ENCODE data around the gene GFM2. TPM values are rescaled to one million over a fixed set of nuclear protein-coding genes. Genes with fewer than 3 reads are reported as not detected.

The GFM2 gene
- polyA plus RNA-seq, 1 of the 3 experiments (the other 2 are of a cell fraction), result 29.5 TPM

DNA sequence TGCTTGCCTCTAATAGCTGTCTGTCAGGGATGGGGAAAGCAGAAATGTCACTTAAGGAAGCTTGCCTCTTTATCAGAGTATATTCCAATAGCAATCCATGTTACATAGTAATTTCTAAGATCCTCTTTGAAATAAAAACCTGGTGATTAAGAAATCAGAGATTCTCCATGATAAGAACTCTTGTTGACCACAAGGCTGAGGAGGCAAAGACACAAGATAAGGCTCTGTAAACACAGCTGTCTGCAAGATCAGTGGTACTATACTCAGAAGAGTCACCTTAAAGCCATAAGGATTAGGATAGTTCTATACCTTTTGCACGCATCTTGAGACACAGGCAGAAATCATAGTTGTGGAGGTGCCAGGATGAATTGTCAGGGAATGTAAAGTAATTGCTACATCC lies 41.6 kb downstream of the GFM2 start:
- H4K20me1 ChIP-seq (ENCODE audit: insufficient read depth), result no peaks in the 10 kb centered on the region
- H3K79me2 ChIP-seq (ENCODE audit: insufficient read depth), result no peaks in the 10 kb centered on the region
- H2AFZ ChIP-seq (ENCODE audit: low read depth), result no peak overlapping the region
- TF ChIP-seq, protein P1, sequence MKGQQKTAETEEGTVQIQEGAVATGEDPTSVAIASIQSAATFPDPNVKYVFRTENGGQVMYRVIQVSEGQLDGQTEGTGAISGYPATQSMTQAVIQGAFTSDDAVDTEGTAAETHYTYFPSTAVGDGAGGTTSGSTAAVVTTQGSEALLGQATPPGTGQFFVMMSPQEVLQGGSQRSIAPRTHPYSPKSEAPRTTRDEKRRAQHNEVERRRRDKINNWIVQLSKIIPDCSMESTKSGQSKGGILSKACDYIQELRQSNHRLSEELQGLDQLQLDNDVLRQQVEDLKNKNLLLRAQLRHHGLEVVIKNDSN (IDR thresholded peaks at IDR 0.05; ENCODE audit: borderline replicate concordance, low read depth), result no peak
- TF ChIP-seq RCOR1 (IDR thresholded peaks at IDR 0.05; ENCODE audit: low read length), result no peak
- no peak for TF ChIP-seq NFIC (IDR thresholded peaks at IDR 0.05; ENCODE audit: borderline replicate concordance)
- no peak for TF ChIP-seq EP300 (IDR thresholded peaks at IDR 0.05; ENCODE audit: borderline replicate concordance in 1 of 2, low read depth in 1 of 2, low read length in 1 of 2)
- TF ChIP-seq, protein P2, sequence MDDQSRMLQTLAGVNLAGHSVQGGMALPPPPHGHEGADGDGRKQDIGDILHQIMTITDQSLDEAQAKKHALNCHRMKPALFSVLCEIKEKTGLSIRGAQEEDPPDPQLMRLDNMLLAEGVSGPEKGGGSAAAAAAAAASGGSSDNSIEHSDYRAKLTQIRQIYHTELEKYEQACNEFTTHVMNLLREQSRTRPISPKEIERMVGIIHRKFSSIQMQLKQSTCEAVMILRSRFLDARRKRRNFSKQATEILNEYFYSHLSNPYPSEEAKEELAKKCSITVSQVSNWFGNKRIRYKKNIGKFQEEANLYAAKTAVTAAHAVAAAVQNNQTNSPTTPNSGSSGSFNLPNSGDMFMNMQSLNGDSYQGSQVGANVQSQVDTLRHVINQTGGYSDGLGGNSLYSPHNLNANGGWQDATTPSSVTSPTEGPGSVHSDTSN (IDR thresholded peaks at IDR 0.05), result no peak
- no peak for TF ChIP-seq SMC3 (IDR thresholded peaks at IDR 0.05; ENCODE audit: low read depth, low read length)
- TF ChIP-seq, protein P3, sequence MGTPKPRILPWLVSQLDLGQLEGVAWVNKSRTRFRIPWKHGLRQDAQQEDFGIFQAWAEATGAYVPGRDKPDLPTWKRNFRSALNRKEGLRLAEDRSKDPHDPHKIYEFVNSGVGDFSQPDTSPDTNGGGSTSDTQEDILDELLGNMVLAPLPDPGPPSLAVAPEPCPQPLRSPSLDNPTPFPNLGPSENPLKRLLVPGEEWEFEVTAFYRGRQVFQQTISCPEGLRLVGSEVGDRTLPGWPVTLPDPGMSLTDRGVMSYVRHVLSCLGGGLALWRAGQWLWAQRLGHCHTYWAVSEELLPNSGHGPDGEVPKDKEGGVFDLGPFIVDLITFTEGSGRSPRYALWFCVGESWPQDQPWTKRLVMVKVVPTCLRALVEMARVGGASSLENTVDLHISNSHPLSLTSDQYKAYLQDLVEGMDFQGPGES (IDR thresholded peaks at IDR 0.05; ENCODE audit: low read depth, low read length), result no peak
- TF ChIP-seq RAD21 (IDR thresholded peaks at IDR 0.05; ENCODE audit: low read length), result no peak
- no peak for TF ChIP-seq MEF2A (IDR thresholded peaks at IDR 0.05; ENCODE audit: borderline replicate concordance, low read depth)
- TF ChIP-seq MXI1 (IDR thresholded peaks at IDR 0.05; ENCODE audit: low read depth, low read length), result no peak
- TF ChIP-seq, protein P4, sequence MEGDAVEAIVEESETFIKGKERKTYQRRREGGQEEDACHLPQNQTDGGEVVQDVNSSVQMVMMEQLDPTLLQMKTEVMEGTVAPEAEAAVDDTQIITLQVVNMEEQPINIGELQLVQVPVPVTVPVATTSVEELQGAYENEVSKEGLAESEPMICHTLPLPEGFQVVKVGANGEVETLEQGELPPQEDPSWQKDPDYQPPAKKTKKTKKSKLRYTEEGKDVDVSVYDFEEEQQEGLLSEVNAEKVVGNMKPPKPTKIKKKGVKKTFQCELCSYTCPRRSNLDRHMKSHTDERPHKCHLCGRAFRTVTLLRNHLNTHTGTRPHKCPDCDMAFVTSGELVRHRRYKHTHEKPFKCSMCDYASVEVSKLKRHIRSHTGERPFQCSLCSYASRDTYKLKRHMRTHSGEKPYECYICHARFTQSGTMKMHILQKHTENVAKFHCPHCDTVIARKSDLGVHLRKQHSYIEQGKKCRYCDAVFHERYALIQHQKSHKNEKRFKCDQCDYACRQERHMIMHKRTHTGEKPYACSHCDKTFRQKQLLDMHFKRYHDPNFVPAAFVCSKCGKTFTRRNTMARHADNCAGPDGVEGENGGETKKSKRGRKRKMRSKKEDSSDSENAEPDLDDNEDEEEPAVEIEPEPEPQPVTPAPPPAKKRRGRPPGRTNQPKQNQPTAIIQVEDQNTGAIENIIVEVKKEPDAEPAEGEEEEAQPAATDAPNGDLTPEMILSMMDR (IDR thresholded peaks at IDR 0.05), result no peak
- TF ChIP-seq EZH2phosphoT487 (IDR thresholded peaks at IDR 0.05; ENCODE audit: borderline replicate concordance, low read depth), result no peak
- no peak for TF ChIP-seq TAF1 (IDR thresholded peaks at IDR 0.05; ENCODE audit: borderline replicate concordance, low read depth, low read length)
- no peak for TF ChIP-seq TEAD4 (IDR thresholded peaks at IDR 0.05; ENCODE audit: borderline replicate concordance, insufficient read depth)
- no peak for TF ChIP-seq POLR2AphosphoS5 (IDR thresholded peaks at IDR 0.05; ENCODE audit: low read depth, low read length)
- no peak for TF ChIP-seq GABPA (IDR thresholded peaks at IDR 0.05; ENCODE audit: low read depth)
- TF ChIP-seq, protein P5, sequence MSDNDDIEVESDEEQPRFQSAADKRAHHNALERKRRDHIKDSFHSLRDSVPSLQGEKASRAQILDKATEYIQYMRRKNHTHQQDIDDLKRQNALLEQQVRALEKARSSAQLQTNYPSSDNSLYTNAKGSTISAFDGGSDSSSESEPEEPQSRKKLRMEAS (IDR thresholded peaks at IDR 0.05; ENCODE audit: low read depth), result no peak
- TF ChIP-seq FOXM1 (IDR thresholded peaks at IDR 0.05; ENCODE audit: low read depth), result no peak
- peaks cover 87% of the 10 kb centered on the region in 2 experiments for H3K36me3 ChIP-seq (replicated peaks in 1 of 2; ENCODE audit: control insufficient read depth in 1 of 2, insufficient read depth in 2 of 2, low read length in 1 of 2)
- no peaks in the 10 kb centered on the region for H3K9me2 ChIP-seq
- no peaks in the 10 kb centered on the region for H3K9me3 ChIP-seq
- POLR2A ChIA-PET, result no interaction called here
- H3K27me3 ChIP-seq (ENCODE audit: insufficient read depth), result no peaks in the 10 kb centered on the region
- H3K4me1 ChIP-seq (ENCODE audit: control insufficient read depth in 1 of 2, insufficient read depth in 2 of 2, low read depth in 1 of 2, low read length in 1 of 2), result no peaks in the 10 kb centered on the region
- no peak overlapping the region for H3K4me3 ChIP-seq (ENCODE audit: low read depth in 2 of 2, low read length in 1 of 2)
- no peak for DNase-seq
- WGBS (ENCODE audit: low lambda C conversion rate), result 95% methylated on average over 1 of the region's 1 CpG
- peaks cover 21% of the 10 kb centered on the region for H3F3A ChIP-seq (replicated peaks; ENCODE audit: insufficient read depth)
- CTCF ChIA-PET, result no interaction called here
- H3K27ac ChIP-seq (ENCODE audit: low read depth in 2 of 2, low read length in 1 of 2), result no peak overlapping the region
- no peak overlapping the region for H3K9ac ChIP-seq
- no peak overlapping the region for H3K4me2 ChIP-seq
